CD4-positive, alpha-beta T cell (primary cell): ENCODE results near the gene CYTH4. TPM values are rescaled to one million over a fixed set of nuclear protein-coding genes. Genes with fewer than 3 reads are reported as not detected.

ENCODE experiments used
- ATAC-seq: fragments of 200-7000 bp; cut with Tn5 transposase; one replicate; pipeline ENCODE4 v1.10.0; 2022; ENCODE audit warnings: mild to moderate bottlenecking; ENCODE audit not compliant: poor library complexity
- CTCF ChIA-PET: fragments of 350-600 bp; sonication (Branson Sonifier 250); formaldehyde crosslinking; loops from one replicate; lab custom pipeline; 2021; ENCODE audit warnings: antibody characterized with exemption, inconsistent platforms; lab: Charles Lee
- POLR2A ChIA-PET: fragments of 350-600 bp; sonication (Branson Sonifier 250); formaldehyde crosslinking; loops from one replicate; lab custom pipeline; 2021; ENCODE audit warnings: antibody characterized with exemption, inconsistent platforms; lab: Charles Lee
- DNase-seq, 14 experiments: peaks; one replicate each; pipeline ENCODE4 v3.0.0-alpha.2; 2013 to 2020; ENCODE audit warnings: mixed read lengths in 2 of 14
- H3K27ac ChIP-seq, 2 donors: one replicate each; pipeline versions ENCODE4 v1.5.1 to v1.7.0; 2013; ENCODE audit warnings: low read length in 2 of 2, low read depth in 1 of 2, mild to moderate bottlenecking in 1 of 2
- H3K27me3 ChIP-seq, 2 experiments: 1 replicate in 1 of 2; 2 replicates in 1 of 2; pipeline versions ENCODE4 v1.6.1 to v1.7.0; 2013; ENCODE audit warnings: low read length in 2 of 2, control low read depth in 1 of 2, mild to moderate bottlenecking in 1 of 2, moderate library complexity in 1 of 2; ENCODE audit not compliant: insufficient read depth in 2 of 2, control insufficient read depth in 1 of 2
- H3K36me3 ChIP-seq: one replicate; pipeline ENCODE4 v1.6.1; 2013; ENCODE audit warnings: low read length, control low read depth; ENCODE audit not compliant: insufficient read depth
- H3K4me1 ChIP-seq: one replicate; pipeline ENCODE4 v1.6.1; 2013; ENCODE audit warnings: low read length, control low read depth; ENCODE audit not compliant: insufficient read depth
- H3K4me3 ChIP-seq: one replicate; pipeline ENCODE4 v1.5.1; 2013; ENCODE audit warnings: mild to moderate bottlenecking, low read length, moderate library complexity
- H3K9me3 ChIP-seq, 2 experiments: 1 replicate in 1 of 2; 2 replicates in 1 of 2; pipeline versions ENCODE4 v1.6.1 to v1.7.0; 2013; ENCODE audit warnings: low read length in 2 of 2, mild to moderate bottlenecking in 2 of 2, control low read depth in 1 of 2, moderate library complexity in 1 of 2; ENCODE audit not compliant: control insufficient read depth in 1 of 2, insufficient read depth in 1 of 2
- H3K27ac Mint-ChIP-seq: one replicate; pipeline ENCODE4 v1.8.0; 2020; ENCODE audit warnings: mixed read lengths
- H3K27me3 Mint-ChIP-seq: one replicate; pipeline ENCODE4 v1.8.0; 2021; ENCODE audit warnings: mixed read lengths
- H3K36me3 Mint-ChIP-seq: one replicate; pipeline ENCODE4 v1.8.0; 2021; ENCODE audit warnings: low read depth, mixed read lengths
- H3K4me1 Mint-ChIP-seq: one replicate; pipeline ENCODE4 v1.8.0; 2021; ENCODE audit warnings: low read depth, mixed read lengths
- H3K4me3 Mint-ChIP-seq: one replicate; pipeline ENCODE4 v1.8.0; 2020; ENCODE audit warnings: mild to moderate bottlenecking, mixed read lengths
- H3K9me3 Mint-ChIP-seq: one replicate; pipeline ENCODE4 v1.8.0; 2020; ENCODE audit warnings: mixed read lengths
- CTCF ChIP-seq: fragments of 200-600 bp; IDR thresholded peaks from one replicate; pipeline ENCODE4 v1.8.0; 2022; ENCODE audit warnings: antibody characterized with exemption, mild to moderate bottlenecking
- intact Hi-C, 2 experiments: fragments of 100-400 bp; cut with DNase I in 1 of 2; cut with micrococcal nuclease in 1 of 2; formaldehyde crosslinking; loops; one replicate each; pipeline versions ENCODE4 v1.15.1 to v1.9.0; 2023 to 2025; cut with DNase I, micrococcal nuclease
- total RNA-seq, 174 experiments: library from RNA in 2 of 174; stranded (reverse) in 2 of 174; gene quantifications; one replicate each; pipeline ENCODE4 v1.2.3 and lab custom pipeline; 2021 to 2026

The CYTH4 gene
- total RNA-seq, 2 experiments from 2014 or later: 134 to 138 TPM

- Histone ChIP-seq H3K4me1 (peaks cover 41% of the 10 kb centered on the region), H3K4me3 (no peak overlapping the region), H3K9me3 (no peaks in the 10 kb centered on the region), H3K36me3 (no peaks in the 10 kb centered on the region), H3K27me3 (no peaks in the 10 kb centered on the region), H3K27ac (no peak overlapping the region)
- ChIA-PET POLR2A (interaction anchor here (1.0 to 4.3 kb wide), 3 partner anchors 11 to 43 kb away, joined by 3 to 19 read pairs (median 3); partner anchors contain the start of gene CYTH4), CTCF (interaction anchor here (2.4 kb wide), 1 partner anchor 12 kb away, joined by 11 read pairs; the partner anchor contains the start of gene CYTH4)
- Mint-ChIP-seq H3K4me1 (peaks cover 48% of the 10 kb centered on the region), H3K27ac (peak overlapping the region; percentile 74), H3K36me3 (peaks cover 7% of the 10 kb centered on the region), H3K4me3 (no peak overlapping the region), H3K27me3 (no peaks in the 10 kb centered on the region), H3K9me3 (no peaks in the 10 kb centered on the region)
- ATAC-seq (no peak), DNase-seq (peak in 2 of 14 experiments; percentile 59 to 69)
- intact Hi-C loops: no loop called here
- TF ChIP-seq CTCF: no peak
These were observed 11.2 kb upstream of the CYTH4 start for GRCh38 chr22:37270928-37271650.

- DNase-seq: peak in 1 of 14 experiments; percentile 32
- Mint-ChIP-seq H3K4me1 (peaks cover 32% of the 10 kb centered on the region), H3K9me3 (no peaks in the 10 kb centered on the region), H3K27ac (no peak overlapping the region), H3K36me3 (no peaks in the 10 kb centered on the region), H3K27me3 (no peaks in the 10 kb centered on the region), H3K4me3 (no peak overlapping the region)
- Histone ChIP-seq H3K27me3 (no peaks in the 10 kb centered on the region), H3K4me1 (peaks cover 30% of the 10 kb centered on the region), H3K36me3 (no peaks in the 10 kb centered on the region), H3K9me3 (no peaks in the 10 kb centered on the region), H3K27ac (no peak overlapping the region), H3K4me3 (no peak overlapping the region)
- POLR2A ChIA-PET: interaction anchor here (4.3 kb wide), 1 partner anchor 9 kb away, joined by 19 read pairs; the partner anchor contains the start of gene CYTH4
- CTCF ChIA-PET: no interaction called here
- ATAC-seq: no peak
- intact Hi-C loops: no loop called here
- no peak for TF ChIP-seq CTCF
These were observed 9.0 kb upstream of the CYTH4 start for GRCh38 chr22:37273126-37273845.

- Histone ChIP-seq H3K27ac (no peak overlapping the region), H3K4me3 (no peak overlapping the region), H3K36me3 (no peaks in the 10 kb centered on the region), H3K4me1 (peaks cover 30% of the 10 kb centered on the region), H3K27me3 (no peaks in the 10 kb centered on the region), H3K9me3 (no peaks in the 10 kb centered on the region)
- Mint-ChIP-seq H3K4me1 (peaks cover 38% of the 10 kb centered on the region), H3K27me3 (no peaks in the 10 kb centered on the region), H3K9me3 (no peaks in the 10 kb centered on the region), H3K4me3 (no peak overlapping the region), H3K27ac (no peak overlapping the region), H3K36me3 (no peaks in the 10 kb centered on the region)
- ATAC-seq (no peak), DNase-seq (no peak)
- ChIA-PET CTCF (no interaction called here), POLR2A (no interaction called here)
- intact Hi-C loops: no loop called here
- TF ChIP-seq CTCF: no peak
These were observed 8.5 kb upstream of the CYTH4 start for GRCh38 chr22:37273846-37274225.
